HL-60 (cell line): ENCODE measurements around the gene COPZ1.

ENCODE experiments used
- CTCF ChIP-seq: IDR thresholded peaks from one replicate; pipeline ENCODE4 v1.5.1; 2011; ENCODE audit warnings: low read length, control low read depth, inconsistent platforms; ENCODE audit not compliant: insufficient read depth
- POLR2AphosphoS5 ChIP-seq: IDR thresholded peaks from 2 replicates; pipeline ENCODE4 v1.6.1; 2012; ENCODE audit warnings: low read depth
- REST ChIP-seq: IDR thresholded peaks from 2 replicates; pipeline ENCODE4 v1.6.1; 2012; ENCODE audit warnings: low read depth; ENCODE audit not compliant: insufficient replicate concordance

DNA sequence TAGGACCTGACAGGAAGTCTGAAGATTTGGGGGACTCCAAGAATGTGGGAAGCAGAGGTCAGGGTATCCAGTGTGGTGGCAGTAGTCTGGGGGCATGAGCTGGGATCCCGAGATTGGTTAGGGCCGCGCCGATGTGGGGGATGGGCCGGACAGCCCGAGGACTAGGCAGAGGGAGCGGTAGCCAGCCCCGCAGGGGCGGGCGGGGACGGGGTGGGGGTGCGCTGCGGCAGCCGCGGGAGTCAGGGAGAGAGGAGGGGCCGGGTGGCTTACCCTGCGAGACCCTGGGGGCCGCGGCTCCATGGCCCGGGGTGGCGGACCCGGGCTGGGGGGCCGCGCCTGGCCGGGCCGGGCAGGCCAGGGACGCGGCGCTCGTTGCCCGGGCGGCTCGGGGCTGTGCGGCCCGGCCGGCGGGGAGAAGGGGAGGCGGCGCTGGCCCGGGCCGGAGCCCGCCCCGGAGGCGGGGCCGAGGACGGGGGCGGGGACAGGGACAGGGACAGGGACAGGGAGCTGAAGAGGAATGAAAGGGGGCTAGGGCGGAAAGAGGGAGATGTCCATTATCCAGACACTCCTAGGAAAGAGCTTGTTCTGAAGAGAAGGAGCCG, 54.0 kb downstream of the COPZ1 start:
- TF ChIP-seq CTCF: no peak
- TF ChIP-seq POLR2AphosphoS5: no peak
- no peak for TF ChIP-seq REST
